ENCODE data around the gene ZSWIM5. TPM values are rescaled to one million over a fixed set of nuclear protein-coding genes. Genes with fewer than 3 reads are reported as not detected.

Gene ZSWIM5
- total and polyA plus RNA-seq, 2 of the 8 experiments (the other 6 are each of a cell fraction or from before 2014, with no cell fraction given), result 2.5 to 3.9 TPM

- H3K9ac ChIP-seq (replicated peaks in 1 of 4; ENCODE audit: extremely low read depth in 1 of 4, low read depth in 3 of 4, low read length in 3 of 4), result no peak overlapping the region
- no peak overlapping the region for H4K91ac ChIP-seq (replicated peaks; ENCODE audit: insufficient read length, low read length)
- H2BK120ac ChIP-seq (replicated peaks; ENCODE audit: low read depth, low read length), result no peak overlapping the region
- no peaks in the 10 kb centered on the region for H3K9me3 ChIP-seq (ENCODE audit: insufficient read depth in 2 of 2, low read depth in 1 of 2, low read length in 1 of 2)
- no peaks in the 10 kb centered on the region for H3K79me1 ChIP-seq (ENCODE audit: low read depth, low read length)
- H2BK20ac ChIP-seq (ENCODE audit: low read length), result no peak overlapping the region
- no peak overlapping the region for H3K4me2 ChIP-seq (ENCODE audit: insufficient read depth in 1 of 2, low read depth in 2 of 2, low read length in 2 of 2)
- no peak overlapping the region for H2AK5ac ChIP-seq (ENCODE audit: low read depth, low read length)
- no peak overlapping the region for H3K4me3 ChIP-seq (ENCODE audit: extremely low read depth in 1 of 4, insufficient read depth in 2 of 4, low read depth in 3 of 4, low read length in 4 of 4)
- no peak overlapping the region for H2BK12ac ChIP-seq (ENCODE audit: low read depth, low read length)
- no peak overlapping the region for H3K14ac ChIP-seq (ENCODE audit: insufficient read length)
- H3K79me2 ChIP-seq (ENCODE audit: control insufficient read depth in 1 of 2, insufficient read depth in 2 of 2, low read length in 2 of 2), result no peaks in the 10 kb centered on the region
- no peak overlapping the region for H2BK5ac ChIP-seq (ENCODE audit: low read depth, low read length)
- no peaks in the 10 kb centered on the region for H3K27me3 ChIP-seq (replicated peaks in 1 of 4; ENCODE audit: control insufficient read depth in 3 of 4, extremely low read depth in 1 of 4, insufficient read depth in 3 of 4, low read length in 3 of 4)
- H3K27ac ChIP-seq (ENCODE audit: low read depth, low read length), result no peak overlapping the region
- DNase-seq (ENCODE audit: low read depth in 1 of 2, low spot score in 2 of 2) (no peak), FAIRE-seq (no peak)
- POLR2A ChIA-PET (ENCODE audit: partially characterized antibody), result no interaction called here
- no peak overlapping the region for H3K56ac ChIP-seq (replicated peaks; ENCODE audit: insufficient read length, low read depth, low read length)
- no peak overlapping the region for H4K5ac ChIP-seq (ENCODE audit: insufficient read length, low read depth, low read length)
- H3K23ac ChIP-seq (ENCODE audit: insufficient read length), result no peak overlapping the region
- H4K8ac ChIP-seq (ENCODE audit: extremely low read depth, insufficient read depth, low read length), result no peak overlapping the region
- H3K4ac ChIP-seq (replicated peaks; ENCODE audit: insufficient read length, low read depth, low read length), result no peak overlapping the region
- CTCF ChIA-PET (ENCODE audit: partially characterized antibody), result no interaction called here
- no peaks in the 10 kb centered on the region for H3K4me1 ChIP-seq (replicated peaks in 1 of 4; ENCODE audit: control insufficient read depth in 3 of 4, insufficient read depth in 4 of 4, low read length in 3 of 4)
- H4K20me1 ChIP-seq (replicated peaks in 1 of 2; ENCODE audit: control insufficient read depth in 1 of 2, insufficient read depth in 2 of 2, low read length in 2 of 2), result no peaks in the 10 kb centered on the region
- no peak overlapping the region for H2AFZ ChIP-seq (ENCODE audit: low read length)
- no peak overlapping the region for H2BK15ac ChIP-seq (ENCODE audit: low read length)
- no peak overlapping the region for H3K18ac ChIP-seq (ENCODE audit: extremely low read depth, low read length)
- H3K36me3 ChIP-seq (ENCODE audit: control insufficient read depth in 2 of 4, insufficient read depth in 4 of 4, low read length in 3 of 4), result no peaks in the 10 kb centered on the region
- H3K23me2 ChIP-seq (ENCODE audit: low read depth, low read length), result no peaks in the 10 kb centered on the region
- no peak for TF ChIP-seq CHD2 (IDR thresholded peaks at IDR 0.05; ENCODE audit: low read length)
- no peak for TF ChIP-seq SP4 (IDR thresholded peaks at IDR 0.05; ENCODE audit: low read length)
- no peak for TF ChIP-seq KDM5A (IDR thresholded peaks at IDR 0.05; ENCODE audit: low read length)
- TF ChIP-seq CREB1 (IDR thresholded peaks at IDR 0.05), result no peak
- TF ChIP-seq MAX (IDR thresholded peaks at IDR 0.05), result no peak
- TF ChIP-seq TCF12 (IDR thresholded peaks at IDR 0.05; ENCODE audit: low read depth, low read length), result no peak
- no peak for TF ChIP-seq SRF (IDR thresholded peaks at IDR 0.05; ENCODE audit: low read depth, low read length)
- TF ChIP-seq YY1 (IDR thresholded peaks at IDR 0.05; ENCODE audit: low read depth, low read length), result no peak
- no peak for TF ChIP-seq EGR1 (IDR thresholded peaks at IDR 0.05; ENCODE audit: borderline replicate concordance, low read depth, low read length)
- TF ChIP-seq JUN (IDR thresholded peaks at IDR 0.05; ENCODE audit: low read depth, low read length), result no peak
- TF ChIP-seq EZH2 (IDR thresholded peaks at IDR 0.05; ENCODE audit: low read depth, low read length, severe bottlenecking), result no peak
Measured at GRCh38 chr1:45037456-45037855, 168.9 kb downstream of the ZSWIM5 start.
